Measurements from ENCODE around the gene RAB7B. TPM values are rescaled to one million over a fixed set of nuclear protein-coding genes. Genes with fewer than 3 reads are reported as not detected.

Gene RAB7B
- total and polyA plus RNA-seq, 2 of the 4 experiments (the other 2 are of a cell fraction), result 9.1 to 14.7 TPM

DNA sequence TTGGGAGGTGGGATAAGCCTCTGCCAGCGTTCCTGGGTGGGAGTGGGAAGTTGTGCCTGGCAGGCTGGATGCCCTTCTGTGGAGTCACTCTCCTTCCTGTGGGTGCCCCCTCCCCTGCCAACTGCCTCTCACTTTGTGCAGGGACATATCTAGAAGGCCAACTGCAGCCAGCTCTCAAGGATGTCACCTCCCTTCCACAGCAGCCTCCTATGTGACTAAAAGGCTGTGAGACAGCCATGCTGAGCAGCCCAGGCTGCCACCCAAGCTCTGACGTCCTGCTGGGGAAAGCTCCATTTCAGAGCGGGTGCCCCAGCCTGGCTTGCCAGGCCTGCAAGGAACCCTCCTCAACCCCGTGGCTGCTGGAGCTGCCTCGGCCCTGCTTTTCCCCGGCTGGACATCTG lies 40.4 kb downstream of the RAB7B start:
- no peak overlapping the region for H2AK5ac ChIP-seq (ENCODE audit: low read depth, low read length)
- WGBS, 2 experiments (ENCODE audit: extremely low coverage in 2 of 2, insufficient read length in 1 of 2), result 60% methylated on average over 1 of the region's 6 CpGs; no CpG with 5 or more reads in 1 of the 2 experiments
- H2BK20ac ChIP-seq (ENCODE audit: low read depth, low read length), result no peak overlapping the region
- no peak overlapping the region for H3K4me2 ChIP-seq (ENCODE audit: low read depth, low read length)
- H2BK5ac ChIP-seq (ENCODE audit: low read depth, low read length, poor library complexity, severe bottlenecking), result no peak overlapping the region
- ATAC-seq (ENCODE audit: low read depth) (no peak), DNase-seq (no peak)
- TF ChIP-seq, protein P1, sequence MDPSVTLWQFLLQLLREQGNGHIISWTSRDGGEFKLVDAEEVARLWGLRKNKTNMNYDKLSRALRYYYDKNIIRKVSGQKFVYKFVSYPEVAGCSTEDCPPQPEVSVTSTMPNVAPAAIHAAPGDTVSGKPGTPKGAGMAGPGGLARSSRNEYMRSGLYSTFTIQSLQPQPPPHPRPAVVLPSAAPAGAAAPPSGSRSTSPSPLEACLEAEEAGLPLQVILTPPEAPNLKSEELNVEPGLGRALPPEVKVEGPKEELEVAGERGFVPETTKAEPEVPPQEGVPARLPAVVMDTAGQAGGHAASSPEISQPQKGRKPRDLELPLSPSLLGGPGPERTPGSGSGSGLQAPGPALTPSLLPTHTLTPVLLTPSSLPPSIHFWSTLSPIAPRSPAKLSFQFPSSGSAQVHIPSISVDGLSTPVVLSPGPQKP (IDR thresholded peaks at IDR 0.05; ENCODE audit: borderline replicate concordance, low read depth, low read length), result no peak
- no peak for TF ChIP-seq MXI1 (IDR thresholded peaks at IDR 0.05; ENCODE audit: borderline replicate concordance, low read depth, low read length)
- TF ChIP-seq RFX5 (IDR thresholded peaks at IDR 0.05; ENCODE audit: low read depth, low read length), result no peak
- no peak for TF ChIP-seq MAFK (IDR thresholded peaks at IDR 0.05; ENCODE audit: low read depth, low read length)
- no peak for TF ChIP-seq CHD1 (IDR thresholded peaks at IDR 0.05; ENCODE audit: low read depth, low read length)
- TF ChIP-seq, protein P2, sequence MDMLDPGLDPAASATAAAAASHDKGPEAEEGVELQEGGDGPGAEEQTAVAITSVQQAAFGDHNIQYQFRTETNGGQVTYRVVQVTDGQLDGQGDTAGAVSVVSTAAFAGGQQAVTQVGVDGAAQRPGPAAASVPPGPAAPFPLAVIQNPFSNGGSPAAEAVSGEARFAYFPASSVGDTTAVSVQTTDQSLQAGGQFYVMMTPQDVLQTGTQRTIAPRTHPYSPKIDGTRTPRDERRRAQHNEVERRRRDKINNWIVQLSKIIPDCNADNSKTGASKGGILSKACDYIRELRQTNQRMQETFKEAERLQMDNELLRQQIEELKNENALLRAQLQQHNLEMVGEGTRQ (IDR thresholded peaks at IDR 0.05; ENCODE audit: low read depth, low read length), result no peak
- TF ChIP-seq NFE2L2 (IDR thresholded peaks at IDR 0.05; ENCODE audit: low read depth, low read length), result no peak
- TF ChIP-seq RAD21 (IDR thresholded peaks at IDR 0.05; ENCODE audit: low read length), result no peak
- TF ChIP-seq BHLHE40 (IDR thresholded peaks at IDR 0.05; ENCODE audit: low read depth, low read length), result no peak
- H2AFZ ChIP-seq (replicated peaks; ENCODE audit: low read length, poor library complexity), result no peak overlapping the region
- H3K9me3 ChIP-seq (ENCODE audit: control insufficient read depth, insufficient read depth, low read length), result no peaks in the 10 kb centered on the region
- no peak overlapping the region for H2AK9ac ChIP-seq (replicated peaks; ENCODE audit: low read depth, low read length, poor library complexity)
- H3K79me1 ChIP-seq (ENCODE audit: low read depth in 1 of 2, low read length in 2 of 2), result no peaks in the 10 kb centered on the region
- no peaks in the 10 kb centered on the region for H3K36me3 ChIP-seq (ENCODE audit: control insufficient read depth, insufficient read depth, low read length)
- no peak overlapping the region for H4K91ac ChIP-seq (ENCODE audit: insufficient read depth, low read depth, low read length)
- H3K23ac ChIP-seq (ENCODE audit: low read depth, low read length), result no peak overlapping the region
- H4K8ac ChIP-seq (ENCODE audit: low read depth in 2 of 2, low read length in 2 of 2), result no peak overlapping the region
- in situ Hi-C loops (cut with MboI; ENCODE audit: low sequenced_read_pairs) (no loop called here), intact Hi-C loops (cut with micrococcal nuclease) (no loop called here), dilution Hi-C loops (cut with HindIII; ENCODE audit: low sequenced_read_pairs, unreplicated experiment) (no loop called here)
- no TSS peak for BruUV-seq (replicated peaks)
- CTCF ChIA-PET, result no interaction called here
- peaks cover 46% of the 10 kb centered on the region for H3K27me3 ChIP-seq (ENCODE audit: control insufficient read depth, insufficient read depth, low read length)
- no peak overlapping the region for H3K9ac ChIP-seq (ENCODE audit: low read depth, low read length)
- no peak overlapping the region for H3K18ac ChIP-seq (ENCODE audit: low read depth, low read length)
- H3K56ac ChIP-seq (ENCODE audit: extremely low read depth, insufficient read depth, low read length), result no peak overlapping the region
- H4K20me1 ChIP-seq (ENCODE audit: insufficient read depth, low read length), result no peaks in the 10 kb centered on the region
- H3K4me1 ChIP-seq (ENCODE audit: control insufficient read depth, insufficient read depth, low read length), result no peaks in the 10 kb centered on the region
- H3K4me3 ChIP-seq (ENCODE audit: insufficient read depth, low read depth, low read length), result no peak overlapping the region
- no peak overlapping the region for H3K14ac ChIP-seq (replicated peaks; ENCODE audit: low read depth, low read length)
- H3K27ac ChIP-seq (ENCODE audit: insufficient read depth, low read length), result no peak overlapping the region
- no peak overlapping the region for H4K5ac ChIP-seq (ENCODE audit: low read depth, low read length)
- POLR2A ChIA-PET (ENCODE audit: unreplicated experiment), result no interaction called here
- H3K9me1 ChIP-seq (ENCODE audit: insufficient read depth, low read length), result no peaks in the 10 kb centered on the region; the same call in 1 of the 2 replicates
- no peak overlapping the region for H2BK15ac ChIP-seq (ENCODE audit: low read depth, low read length)
- H3K4ac ChIP-seq (ENCODE audit: low read depth, low read length), result no peak overlapping the region
- no peak overlapping the region for H2BK120ac ChIP-seq (ENCODE audit: low read depth, low read length)

Data from IMR-90 (cell line).